Umbilical cord (tissue), 2 donors: ENCODE measurements around the gene TIAM1. TPM values are rescaled to one million over a fixed set of nuclear protein-coding genes. Genes with fewer than 3 reads are reported as not detected.
A peak's percentile ranks its signal among the peaks of the same experiment; 100 is the strongest.

ENCODE experiments used
- DNase-seq: peaks from one replicate; pipeline ENCODE4 v3.0.0-alpha.2; 2015; ENCODE audit warnings: low spot score
- total RNA-seq: library from RNA; depleted of rRNA; stranded (reverse); fragments of >200 nt; gene quantifications from one replicate; pipeline ENCODE4 v1.2.3, GENCODE V29; 2014; ENCODE audit warnings: low replicate concordance; ENCODE audit not compliant: insufficient read depth

The TIAM1 gene
- total RNA-seq, 1 donor from 2014 or later, result 14.0 TPM

DNA sequence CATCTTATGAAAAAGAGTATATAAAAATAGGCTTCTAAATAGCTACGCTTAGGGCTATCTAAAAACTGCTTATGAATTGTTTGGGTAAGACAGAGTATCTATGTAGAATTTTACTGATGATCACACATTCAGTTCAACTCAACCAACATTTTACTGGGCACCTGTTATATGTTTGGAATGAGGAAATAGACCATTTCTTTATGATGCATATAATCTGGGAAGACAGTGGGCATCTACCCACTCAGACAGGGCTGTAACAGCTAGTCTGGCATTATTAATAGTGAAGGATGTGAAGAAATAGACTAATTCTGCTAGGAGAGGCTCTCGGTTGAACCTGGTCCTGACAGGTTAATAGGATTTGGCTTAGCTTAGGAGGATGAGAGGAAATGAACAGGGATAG lies 56.9 kb downstream of the TIAM1 start:
- DNase-seq, result no peak

DNA sequence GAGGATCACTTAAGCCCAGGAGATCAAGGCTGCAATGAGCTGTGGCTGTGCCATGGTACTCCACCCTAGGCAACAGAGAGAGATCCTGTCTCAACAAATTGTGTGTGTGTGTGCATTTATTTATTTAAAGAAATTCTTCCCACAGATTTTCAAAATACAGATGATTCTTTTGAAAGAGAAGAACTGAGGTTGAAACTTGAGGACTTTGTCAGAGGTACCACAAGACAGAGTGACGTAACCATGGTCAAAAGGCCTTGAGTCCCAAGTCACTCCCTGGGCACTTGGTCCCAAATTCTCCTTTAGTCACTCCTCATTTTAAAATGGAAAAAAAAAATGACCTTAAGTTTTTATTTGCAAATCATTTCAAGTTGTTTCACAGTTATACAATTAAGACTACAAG lies 57.4 kb downstream of the TIAM1 start:
- DNase-seq, result no peak

DNA sequence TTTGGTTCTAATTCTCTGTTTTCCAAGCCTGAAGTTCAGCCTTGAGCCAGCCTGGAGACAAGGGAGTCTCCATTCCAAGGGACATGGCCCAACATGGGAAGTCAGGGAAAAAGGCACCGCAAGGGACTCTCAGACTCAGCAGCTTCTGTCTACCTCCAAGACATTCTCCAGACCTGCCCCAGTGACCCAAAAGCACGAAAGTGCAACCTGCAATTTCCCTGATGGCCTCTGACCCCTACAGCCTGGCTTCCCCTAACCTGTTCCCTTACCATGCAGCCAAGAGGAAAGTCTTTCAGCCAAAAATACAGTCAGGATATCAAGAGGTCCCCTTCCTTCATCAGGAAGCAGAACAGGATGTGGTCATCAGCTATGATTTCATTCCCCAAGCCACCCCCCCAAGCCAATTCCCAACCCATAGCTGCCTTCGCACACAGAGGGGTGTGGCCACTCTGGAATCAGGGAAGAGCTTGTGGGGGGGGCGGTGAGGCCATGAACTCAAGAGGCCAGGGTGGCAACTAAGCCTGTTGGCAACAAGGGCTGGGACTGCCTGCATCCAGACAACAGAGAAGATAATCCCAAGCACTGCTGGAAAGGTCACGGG lies 59.2 kb downstream of the TIAM1 start:
- DNase-seq, result no peak

DNA sequence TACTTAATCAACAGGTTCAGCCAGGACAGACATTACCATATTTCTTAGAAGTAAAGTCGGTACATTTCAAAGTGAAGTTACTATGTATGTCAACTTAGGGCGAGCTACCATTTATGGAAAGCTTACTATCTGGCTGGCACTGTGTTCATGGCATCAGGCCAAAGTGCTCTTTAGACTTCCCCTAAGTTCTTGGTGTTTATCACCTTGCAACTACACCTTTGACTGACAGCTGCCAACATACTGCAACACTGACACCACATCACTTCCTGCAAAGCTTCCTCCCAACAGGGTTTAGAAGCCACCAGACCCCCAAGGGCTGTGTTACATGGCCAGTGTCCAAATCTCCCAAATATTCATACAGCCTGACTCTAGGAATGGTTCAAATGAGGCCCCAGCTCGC lies 61.0 kb downstream of the TIAM1 start:
- DNase-seq, result no peak

DNA sequence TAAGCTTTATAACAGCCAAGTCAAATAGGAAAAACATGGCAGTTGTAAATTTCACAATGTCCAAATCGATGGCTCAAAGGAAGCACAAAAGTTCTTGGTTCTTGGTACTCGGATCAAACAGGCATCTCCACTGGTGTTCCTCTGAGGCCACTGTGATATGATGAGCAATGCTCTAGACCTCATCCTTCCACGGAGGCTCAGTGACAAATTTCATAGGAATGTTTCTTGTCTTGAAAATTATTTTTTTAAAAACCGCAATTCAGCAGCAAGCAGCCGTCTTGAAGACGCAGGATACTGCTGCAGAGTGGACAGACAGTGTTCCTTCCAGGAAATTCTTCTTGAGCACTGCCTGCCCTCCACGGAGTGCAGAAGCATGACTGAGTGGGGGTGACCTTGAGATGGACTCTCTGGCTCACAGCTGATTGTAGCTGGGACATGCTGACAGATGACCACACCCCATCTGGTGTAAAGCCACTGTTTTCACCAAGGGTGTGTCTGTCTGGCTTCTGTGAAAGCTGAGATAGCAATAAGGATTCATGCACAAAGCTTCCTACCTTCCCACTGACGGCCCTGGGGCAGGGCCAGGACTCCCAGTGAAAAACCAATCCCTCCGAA lies 61.9 kb downstream of the TIAM1 start:
- DNase-seq, result peak; percentile 35

DNA sequence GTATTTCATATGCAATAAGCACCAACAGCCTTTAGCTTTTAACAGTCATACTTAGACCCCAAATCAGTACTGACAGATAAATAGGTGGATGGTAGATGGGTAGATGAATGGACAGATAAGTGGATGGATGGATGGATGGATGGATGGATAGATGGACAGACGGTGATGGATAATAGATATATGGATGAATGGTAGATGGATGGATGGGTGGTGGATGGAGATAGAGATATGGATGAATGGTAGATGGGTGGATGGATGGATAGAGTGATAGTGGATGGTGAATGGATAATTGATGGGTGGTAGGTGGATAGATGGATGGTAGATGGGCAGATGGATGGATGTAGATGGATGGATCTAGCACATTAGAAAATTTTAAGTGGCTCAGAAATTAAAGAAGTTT lies 62.5 kb downstream of the TIAM1 start:
- no peak for DNase-seq

DNA sequence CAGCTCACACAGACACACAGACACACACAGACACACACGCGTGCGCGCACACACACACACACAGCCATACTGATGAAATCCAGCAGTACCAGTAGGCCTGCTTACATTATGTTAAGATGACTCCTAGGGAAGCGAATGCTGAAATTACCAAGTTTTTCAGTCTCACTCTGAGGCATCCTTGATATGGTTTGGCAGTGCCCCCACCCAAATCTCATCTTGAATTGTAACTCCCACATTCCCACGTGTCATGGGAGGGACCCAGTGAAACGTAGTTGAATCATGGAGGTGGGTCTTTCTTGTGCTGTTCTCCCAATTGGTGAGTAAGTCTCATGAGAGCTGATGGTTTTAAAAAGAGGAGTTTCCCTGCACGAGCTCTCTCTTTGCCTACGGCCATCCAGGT lies 64.1 kb downstream of the TIAM1 start:
- no peak for DNase-seq

DNA sequence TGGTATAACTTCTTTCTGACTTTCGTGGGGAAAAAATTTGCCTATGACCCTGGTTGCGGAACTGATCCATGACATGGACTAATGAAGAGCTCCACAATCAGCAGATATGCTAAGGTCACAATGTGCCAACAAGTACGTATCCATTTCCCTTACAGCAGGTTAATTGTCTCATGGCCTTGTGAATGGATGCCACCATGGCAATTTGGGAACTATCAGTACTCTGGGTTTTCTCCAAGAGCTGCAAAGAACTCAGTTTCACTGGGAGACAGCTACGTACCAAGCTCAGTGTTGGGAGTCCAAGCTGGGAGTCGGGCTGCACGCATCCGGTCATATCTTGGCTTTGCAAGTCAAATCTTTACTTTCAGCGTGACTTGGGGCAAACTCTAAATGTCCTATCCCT lies 64.8 kb downstream of the TIAM1 start:
- no peak for DNase-seq

DNA sequence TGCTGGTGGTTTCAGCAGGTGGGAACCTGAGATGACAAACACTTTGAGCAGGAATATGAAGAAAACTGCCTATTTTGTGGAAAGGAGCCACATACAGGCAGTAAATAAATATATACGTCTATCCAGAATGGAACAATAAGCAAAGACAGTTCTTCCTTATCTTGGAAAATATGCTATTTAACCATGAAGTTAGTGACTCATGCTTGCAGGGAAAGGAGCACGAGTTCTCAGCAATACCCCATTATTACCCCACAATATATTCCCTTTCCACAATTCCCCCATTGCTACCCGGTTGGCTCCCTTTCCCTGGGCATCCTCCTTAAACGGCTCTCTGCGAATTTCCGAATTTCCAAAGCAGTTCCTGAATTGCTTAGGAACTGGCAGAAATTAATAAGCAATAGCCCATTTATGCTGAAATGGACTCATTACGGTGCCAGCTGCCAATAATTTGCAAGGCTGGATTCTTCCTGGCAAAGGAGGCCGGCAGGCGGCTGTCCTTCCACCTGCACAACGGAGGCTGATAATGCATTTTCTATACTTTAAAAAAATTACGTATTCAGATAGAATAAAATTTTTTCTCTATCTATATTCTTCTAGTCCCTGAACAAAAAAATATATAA lies 65.4 kb downstream of the TIAM1 start:
- DNase-seq, result no peak

DNA sequence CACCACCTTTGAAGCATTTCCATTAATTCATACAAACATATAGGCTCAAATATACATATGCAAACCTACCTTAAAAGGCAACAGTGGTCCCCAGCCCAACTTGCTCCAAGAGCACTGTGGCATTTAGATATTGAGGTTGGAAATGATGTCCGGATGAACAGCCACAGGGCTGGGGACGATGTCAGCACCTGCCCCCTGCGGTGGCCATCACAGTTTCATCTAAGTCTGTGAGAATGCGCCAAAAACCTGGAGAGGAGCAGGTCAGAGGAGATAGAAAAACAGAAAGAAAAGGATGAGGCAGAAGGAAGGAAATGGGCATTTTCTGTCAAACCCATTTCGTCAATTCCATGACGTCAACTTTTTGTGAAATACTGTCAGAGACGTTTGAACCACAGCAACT lies 67.4 kb downstream of the TIAM1 start:
- no peak for DNase-seq

DNA sequence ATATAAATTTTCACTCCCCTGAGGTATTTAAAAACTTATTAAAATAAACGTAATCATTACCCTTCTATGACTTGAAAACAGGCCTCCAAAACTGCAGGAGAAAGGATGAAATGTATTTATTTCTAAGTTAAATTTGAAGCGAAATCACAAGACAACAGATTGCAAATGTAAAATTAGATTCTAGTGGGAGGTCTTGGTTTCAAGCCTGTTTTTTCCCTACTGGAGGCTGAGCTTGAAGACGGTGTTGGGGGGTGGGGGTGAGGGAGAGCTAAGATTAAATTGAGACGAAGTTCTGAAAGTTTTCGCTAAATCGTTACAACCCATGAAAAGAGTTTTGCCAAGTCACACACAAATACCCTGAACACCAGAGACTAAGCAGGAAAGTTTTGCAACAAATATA lies 68.2 kb downstream of the TIAM1 start:
- DNase-seq, result no peak

DNA sequence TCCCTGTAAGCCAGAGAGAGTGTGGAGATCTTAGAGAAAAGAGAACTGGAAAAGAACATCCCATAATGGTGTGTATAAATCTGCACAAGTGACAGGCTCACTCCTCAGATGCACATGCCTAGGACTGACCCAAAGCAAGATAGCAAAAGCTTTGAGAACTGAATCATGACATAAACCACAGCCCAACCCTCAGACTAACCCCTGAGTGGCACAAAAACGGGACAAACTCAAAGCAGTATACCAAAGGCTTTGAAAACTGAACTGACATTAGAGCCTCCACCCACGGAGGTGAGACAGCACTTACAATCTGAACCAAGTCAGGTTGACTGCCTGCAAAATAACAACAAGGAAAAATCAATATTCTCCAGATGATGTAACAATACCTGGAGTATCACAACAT lies 70.8 kb downstream of the TIAM1 start:
- no peak for DNase-seq

DNA sequence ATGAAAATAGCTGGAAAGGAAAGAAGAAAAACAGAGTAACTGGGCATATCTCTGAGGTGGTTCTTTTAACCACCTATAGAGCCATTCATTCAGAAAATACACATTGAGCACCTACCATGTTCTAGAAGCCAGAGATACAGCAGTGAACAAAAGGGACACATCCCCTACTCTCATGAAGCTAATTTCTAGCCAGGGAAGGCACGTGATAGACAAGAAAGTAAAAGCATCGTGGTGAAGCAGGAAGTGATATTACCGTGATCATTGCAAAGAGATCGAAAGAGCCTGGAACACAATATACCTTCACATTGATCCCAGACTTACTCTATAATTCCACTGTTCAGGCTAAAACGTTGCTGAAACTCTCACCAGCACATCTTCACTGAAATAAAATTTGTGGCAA lies 76.0 kb downstream of the TIAM1 start:
- no peak for DNase-seq

DNA sequence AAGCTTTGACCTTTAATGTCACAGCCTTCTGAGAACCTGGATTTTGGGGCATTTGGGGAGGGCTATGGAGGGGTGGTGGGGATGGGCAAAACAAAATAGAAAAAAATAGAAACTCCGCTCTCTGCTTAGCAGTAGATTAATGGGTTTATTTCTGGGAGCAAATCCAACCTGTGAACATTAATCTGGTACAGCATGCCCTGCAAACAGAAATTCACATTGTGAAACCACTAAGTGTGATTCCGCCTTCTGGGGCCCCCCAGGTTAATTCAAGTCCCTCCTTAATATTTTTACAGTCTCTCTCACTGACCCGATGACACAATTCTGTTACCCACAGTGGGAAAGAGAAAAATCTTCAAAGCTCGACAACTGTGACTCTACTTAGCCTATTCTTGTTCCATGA lies 76.4 kb downstream of the TIAM1 start:
- no peak for DNase-seq

DNA sequence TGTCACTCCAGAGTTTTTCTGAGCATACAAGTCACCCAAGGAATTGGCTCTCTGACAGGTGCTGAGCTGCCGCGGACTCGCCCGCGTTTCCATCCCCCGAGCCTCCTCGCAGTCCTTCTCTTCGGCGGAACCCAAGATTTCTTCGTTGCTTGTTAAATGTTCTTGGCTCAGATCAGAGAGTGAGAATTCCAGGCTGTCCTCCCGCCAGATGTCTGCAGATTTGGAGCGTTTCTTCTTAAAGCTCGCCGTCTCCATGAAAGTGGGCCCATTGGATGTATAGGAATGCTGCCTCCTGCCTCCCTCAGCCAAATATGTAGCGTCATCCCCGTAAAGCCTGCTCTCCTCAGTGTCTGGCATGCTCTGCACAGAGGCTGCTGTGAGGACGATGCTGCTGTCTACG lies 77.8 kb downstream of the TIAM1 start:
- DNase-seq, result no peak

DNA sequence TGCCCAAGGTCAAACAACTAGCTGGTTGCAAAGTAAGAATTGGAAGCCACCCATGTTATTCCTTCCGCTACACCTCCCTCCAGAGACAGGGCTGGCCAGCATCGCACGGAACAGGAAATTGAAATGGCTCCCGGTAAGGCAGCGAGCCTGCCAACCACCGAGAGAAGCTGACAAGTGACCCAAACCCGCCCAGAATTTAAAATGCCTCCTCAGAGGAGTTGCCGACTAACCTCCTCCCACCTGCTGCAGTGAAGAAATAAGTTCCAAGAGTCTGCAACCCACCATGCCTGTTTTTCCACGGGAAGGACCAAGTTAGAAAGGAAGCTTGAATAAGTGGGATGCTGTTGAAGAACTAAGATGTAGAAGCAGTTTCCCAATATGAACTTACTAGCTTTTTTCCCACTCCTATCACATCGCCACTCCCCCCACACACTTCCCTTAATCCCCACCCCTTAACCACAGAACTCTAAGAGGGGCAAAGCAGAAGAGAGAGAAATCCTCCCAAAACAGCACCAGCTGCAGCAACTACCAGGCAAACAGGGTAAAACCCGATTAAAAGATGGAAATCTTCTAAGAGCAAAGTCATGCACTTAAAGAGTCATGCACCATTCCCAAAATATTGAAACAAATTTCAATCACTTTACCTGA lies 78.6 kb downstream of the TIAM1 start:
- no peak for DNase-seq

DNA sequence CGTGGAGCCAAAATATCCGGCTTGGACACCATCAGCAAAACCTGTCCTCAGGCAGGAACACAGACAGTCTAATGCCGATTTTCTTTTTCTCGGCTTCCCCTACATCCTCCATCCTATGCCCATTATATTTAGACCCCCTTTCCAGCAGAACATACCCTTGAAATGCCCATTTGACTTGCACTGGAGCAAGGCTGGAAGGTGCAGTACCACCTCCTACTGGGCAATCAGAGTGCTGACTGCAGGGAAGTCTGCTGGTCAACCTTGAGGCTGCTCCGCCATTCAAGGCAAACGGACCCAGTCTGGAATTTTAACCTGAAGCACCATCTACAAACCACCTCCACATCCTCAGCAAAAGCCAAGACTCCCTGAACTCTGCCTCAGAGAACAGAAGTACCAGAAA lies 79.5 kb downstream of the TIAM1 start:
- no peak for DNase-seq

DNA sequence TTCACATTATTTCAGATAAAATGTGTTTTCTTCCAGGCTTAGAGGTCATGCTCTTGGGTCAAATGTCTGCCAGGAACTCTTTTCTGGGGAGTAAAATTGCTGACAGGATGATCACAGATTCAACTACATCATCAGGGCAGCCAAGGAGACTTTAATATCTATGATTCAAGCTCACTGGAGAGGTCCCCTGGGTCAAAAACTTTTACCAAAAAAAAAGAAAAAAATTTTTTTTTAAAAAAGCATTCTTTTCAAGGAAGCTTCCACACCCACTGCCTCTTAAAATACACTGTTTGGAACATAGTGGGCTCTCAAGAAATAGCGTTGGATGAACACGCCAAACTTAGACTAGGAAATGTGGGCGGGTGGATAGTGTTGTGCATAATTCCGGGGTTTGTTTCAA lies 81.3 kb downstream of the TIAM1 start:
- no peak for DNase-seq

DNA sequence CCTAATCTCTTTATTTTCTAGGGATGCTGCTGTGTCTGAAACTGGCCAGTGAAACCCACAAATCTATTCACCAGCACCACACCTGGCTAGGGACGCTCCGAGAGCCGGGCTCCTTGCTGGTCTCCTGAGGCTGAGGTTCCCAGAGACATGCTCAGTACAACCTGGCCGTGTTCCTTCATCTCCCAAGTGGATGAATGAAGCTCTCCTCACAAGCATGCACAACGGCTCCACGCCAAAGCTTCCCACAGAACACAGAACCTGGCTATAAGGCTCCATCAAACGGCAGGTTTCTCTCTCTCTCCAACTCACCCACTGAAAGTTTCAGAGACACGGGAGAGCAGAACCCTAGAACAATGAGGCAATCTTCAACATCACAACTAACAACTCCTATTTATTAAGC lies 82.3 kb downstream of the TIAM1 start:
- DNase-seq, result no peak

DNA sequence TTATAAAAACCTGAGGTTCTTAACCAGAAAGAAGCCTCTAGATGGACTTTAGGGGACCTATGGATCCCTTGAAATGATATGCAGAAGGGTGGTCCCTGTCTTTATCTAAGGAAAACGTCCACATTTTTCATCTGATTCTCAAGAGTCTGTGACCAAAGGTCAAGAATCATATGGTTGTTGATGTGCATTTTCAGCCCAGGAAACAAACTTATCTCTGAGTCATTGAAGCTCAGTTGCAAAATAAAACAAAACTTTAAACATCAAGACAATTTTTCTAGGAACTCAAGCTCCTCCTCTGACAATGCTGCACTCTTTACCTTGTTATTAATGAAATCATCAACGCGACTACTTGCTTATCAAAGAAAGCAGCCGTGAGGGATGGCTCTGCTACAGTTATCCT lies 83.3 kb downstream of the TIAM1 start:
- DNase-seq, result no peak

DNA sequence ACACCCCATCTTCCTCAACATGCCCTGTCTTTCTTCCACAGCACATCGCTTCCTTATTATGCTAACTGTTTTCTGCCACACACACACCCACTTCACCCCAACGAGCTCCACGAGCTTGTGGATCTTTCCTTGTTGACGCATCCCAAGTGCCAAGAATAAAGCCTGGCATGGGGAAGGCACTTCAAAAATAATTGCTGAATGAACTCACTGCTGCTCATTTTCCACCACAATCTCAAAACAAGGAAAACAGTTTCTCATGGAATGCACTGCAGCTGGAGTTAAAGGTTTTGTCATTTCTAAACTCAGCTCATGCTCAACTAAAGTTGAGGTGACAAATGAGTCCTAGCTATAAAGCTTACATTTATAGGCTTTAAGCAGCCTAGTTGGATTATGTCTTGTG lies 86.0 kb downstream of the TIAM1 start:
- no peak for DNase-seq

DNA sequence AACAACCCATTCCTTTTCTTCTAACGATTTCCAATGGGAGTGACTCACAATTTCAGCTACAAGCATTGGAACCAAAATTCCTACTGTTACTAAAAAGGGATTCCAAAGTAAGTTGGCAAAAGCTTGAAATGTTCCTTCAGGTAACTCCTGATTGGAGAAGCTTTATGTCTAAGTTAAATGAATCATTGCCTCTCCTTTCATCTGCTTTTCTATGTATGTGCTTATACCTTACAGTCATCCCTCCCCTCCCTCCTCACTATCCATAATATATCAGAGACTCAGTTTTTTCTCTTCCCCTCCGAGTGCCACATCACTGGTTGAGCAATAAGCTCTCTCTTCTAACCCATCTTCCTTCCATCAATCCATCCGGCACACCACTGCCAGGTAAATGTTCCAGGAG lies 86.8 kb downstream of the TIAM1 start:
- DNase-seq, result no peak

DNA sequence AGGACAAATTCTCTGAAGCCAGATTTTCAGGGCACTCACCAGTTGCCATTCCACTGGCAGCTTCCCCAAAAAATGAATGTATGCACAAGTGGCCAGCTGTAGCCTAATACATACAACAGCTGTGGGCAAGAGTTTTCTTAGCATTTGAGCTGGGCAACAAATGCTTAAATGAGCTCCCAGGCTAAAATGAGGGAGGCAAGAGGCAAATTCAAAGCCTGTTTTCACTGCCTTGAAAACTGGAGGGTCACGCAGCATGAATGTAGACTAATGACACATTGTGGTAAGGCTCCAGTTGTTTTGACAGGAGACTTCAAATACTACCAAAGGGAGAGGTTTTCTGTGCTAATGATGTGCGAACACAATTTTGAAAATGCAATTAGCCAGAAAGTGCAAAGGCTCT lies 88.2 kb downstream of the TIAM1 start:
- no peak for DNase-seq
